ENCODE data around the gene B3GNT4.
A peak's percentile ranks its signal among the peaks of the same experiment; 100 is the strongest.
"Not testable (repeated sequence)": the region's sequence is repeated elsewhere in the genome, so short reads cannot be mapped to it uniquely, and the experiment has no call there.

B3GNT4 gene

DNA sequence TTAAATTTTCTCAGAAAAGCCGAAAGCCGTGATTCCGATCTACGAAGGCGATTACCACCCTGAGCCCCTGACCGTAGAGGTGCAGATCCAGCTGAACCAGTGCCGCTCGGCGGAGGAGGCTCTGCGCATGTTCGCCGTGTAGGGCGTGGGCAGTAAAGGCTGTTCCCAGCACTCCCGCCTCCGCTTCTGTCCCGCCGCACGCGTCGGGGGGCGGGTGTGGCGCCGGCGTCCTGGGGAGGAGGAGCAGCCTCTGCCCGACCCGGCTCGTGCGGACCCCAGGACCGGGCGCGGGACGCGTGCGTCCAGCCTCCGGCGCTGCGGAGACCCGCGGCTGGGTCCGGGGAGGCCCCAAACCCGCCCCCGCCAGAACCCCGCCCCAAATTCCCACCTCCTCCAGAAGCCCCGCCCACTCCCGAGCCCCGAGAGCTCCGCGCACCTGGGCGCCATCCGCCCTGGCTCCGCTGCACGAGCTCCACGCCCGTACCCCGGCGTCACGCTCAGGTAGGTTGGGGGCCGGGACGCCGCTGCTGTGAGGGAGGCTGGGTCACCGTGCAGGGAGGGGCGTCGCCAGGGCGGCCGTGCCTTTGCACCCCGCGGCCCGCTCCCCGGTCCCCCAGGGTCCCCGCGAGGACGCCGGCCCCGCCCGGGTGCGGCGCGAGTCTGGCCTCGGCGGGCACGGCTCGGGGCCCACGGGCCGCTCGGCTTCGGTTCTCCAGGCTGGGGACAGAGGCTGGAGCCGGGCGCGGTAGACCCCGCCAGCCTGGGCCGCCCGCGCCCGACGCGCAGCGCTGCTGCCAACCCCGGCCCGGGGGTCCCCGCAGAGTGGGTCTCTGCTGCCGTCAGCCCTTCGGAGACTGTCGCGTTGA is at the start of gene B3GNT4:
B3GNT4 (plus strand) TSS at position 409 of the 866 bp plus-strand sequence. CDS start 910 bp downstream, outside the sequence.
- peak; percentile 48 to 79 for DNase-seq

DNA sequence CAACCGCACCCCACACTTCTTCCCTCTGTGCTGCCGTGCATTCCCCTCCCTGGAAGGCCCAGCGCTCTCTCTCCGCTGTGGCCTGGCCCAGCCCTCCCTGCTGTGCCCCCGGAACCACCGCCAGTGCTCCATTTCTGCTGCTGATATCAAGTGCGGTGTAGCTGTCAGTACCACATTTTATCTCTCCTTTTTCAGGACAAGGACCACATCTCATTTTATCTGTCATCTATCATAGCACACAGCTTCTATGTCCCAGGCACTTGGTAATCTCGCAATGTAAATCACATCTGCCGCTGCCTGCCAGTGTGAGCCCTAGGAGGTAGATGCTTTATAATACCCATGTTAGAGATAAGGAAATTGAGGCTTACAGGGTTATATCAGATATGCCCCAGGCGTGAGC is 47.8 kb upstream of the B3GNT4 start:
- DNase-seq = no peak

DNA sequence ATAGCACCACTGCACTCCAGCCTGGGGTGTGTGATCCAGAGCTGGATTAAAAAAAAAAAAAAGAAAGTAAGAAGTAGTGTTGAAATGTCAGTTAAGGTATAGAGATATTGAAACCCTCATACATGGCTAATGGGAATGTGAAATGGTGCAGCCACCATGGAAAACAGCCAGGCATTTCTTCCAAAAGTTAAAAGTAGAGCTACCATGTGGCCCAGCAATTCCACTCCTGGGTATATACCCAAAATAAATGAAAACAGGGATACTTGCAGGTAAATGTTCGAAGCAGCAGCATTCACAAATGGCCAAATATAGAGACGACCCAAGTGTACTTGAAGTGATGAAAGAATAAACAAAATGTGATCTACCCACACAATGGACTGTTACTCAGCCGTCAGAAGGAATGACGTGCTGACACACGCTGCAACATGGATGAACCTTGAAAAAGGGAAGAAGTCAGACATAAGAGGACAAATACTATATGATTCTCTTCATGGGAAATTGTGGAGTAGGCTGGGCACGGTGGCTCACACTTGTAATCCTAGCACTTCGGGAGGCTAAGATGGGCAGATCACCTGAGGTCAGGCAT is 44.7 kb upstream of the B3GNT4 start:
- no peak for DNase-seq

DNA sequence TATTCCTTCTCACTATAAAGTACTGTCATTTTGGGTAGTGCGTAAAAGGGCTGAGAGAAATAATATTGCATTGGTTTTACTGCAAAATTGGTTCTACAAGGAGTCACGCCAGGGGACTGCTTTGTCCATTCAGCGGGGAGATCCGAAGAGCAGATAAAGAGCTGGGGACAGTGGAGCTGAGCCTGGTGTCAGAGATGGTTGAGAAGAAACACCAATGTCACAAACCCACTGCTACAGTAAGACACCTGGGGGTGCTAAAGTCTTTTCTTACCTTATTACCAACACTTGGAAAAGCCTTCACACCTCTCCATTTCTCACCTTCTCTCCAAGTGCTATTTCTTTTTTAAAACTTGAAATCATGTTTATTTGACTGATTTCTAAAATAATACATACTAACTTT is 43.6 kb upstream of the B3GNT4 start:
- no peak for DNase-seq

DNA sequence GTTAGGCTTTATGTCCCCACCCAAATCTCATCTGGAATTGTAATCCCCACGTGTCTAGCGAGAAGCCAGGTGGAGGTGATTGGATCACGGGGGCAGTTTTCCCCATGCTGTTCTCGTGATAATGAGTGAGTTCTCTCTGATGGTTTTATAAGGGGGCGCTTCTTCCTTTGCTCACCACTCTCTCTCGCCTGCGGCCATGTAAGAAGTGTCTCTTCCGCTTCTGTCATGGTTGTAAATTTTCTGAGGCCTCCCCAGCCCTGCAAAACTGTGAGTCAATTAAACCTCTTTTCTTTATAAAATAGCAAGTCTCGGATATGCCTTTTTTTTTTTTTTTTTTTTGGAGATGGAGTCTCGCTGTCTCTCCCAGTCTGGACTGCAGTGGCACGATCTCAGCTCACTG is 42.7 kb upstream of the B3GNT4 start:
- DNase-seq = no peak

DNA sequence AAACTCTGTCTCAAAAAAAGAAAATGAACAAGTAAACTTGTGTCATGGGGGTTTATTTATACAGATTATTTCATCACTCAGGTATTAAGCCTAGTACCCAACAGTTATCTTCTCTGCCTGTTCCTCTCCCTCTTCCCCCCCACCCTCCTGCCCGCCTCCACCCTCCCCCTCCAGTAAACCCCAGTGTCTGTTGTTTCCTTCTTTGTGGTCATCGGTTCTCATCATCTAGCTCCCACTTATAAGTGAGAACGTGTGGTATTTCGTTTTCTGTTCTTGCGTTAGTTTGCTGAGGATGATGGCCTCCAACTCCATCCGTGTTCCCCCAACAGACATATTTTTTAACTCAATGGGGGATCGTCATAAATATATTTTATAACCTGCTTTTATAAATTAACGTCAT is 41.8 kb upstream of the B3GNT4 start:
- DNase-seq = peak; percentile 16 to 53

DNA sequence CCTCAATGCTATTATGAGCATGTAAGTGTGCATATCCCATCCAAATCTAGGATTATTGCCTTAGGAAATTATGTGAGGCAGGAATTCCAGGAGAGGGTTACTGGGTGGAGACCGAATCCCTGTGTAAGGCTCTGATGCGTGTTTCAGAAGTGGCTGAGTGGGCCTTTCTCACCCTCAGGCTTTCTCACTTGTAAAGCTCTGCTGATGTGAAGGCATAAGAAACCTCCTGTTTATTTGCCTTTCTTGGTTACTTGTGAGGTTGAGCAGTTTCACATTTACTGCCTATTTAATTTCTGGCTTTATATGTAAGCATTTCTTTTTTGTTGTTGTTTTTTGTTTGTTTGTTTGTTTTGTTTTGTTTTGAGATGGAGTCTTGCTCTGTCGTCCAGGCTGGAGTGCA is 40.5 kb upstream of the B3GNT4 start:
- no peak for DNase-seq

DNA sequence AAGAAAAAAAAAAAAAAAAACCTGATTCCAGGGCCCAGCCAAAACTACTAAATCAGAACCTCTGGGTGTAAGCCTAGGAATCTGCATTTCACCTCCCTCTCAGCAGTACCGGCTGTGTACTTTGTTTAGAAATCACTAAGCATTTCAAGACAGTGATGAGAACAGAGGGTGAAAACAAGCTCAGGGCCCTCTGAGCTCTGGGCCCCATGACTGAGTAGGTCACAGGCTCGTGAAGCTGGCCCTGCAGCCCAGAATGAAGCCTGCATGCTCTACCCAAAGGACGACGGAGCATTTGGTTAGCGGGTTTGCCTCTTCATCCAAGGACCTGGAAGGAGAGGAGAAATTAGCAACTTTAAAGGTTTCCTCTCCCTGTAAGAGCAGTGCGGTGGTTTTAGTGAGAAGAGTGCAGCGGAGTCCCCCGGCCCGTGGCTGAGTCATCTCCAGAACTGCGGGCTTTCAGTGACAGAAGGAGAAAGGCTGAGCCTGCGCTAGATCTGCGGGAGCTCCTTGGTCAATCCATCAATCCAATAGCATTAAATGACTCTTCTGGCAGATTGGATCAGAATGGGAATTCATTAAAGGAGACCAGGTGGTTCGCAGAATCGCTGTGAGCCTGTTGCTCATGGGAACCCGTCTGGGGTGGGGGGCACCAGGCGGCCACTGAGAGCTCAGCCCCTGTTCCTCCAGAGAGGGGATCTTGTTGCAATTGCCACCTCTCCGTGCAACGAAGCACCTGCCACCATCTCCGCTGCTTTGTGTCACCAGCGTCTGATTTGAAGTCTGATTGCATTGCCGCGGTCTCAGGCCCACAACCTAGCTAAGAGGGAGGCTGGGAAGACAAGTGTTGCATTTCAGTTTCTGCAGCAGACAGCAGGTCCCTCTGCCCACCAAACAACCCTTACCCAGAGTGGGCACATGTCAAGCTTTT is 36.8 kb upstream of the B3GNT4 start:
- peak in 1 of 2 donors; percentile 30 for DNase-seq

DNA sequence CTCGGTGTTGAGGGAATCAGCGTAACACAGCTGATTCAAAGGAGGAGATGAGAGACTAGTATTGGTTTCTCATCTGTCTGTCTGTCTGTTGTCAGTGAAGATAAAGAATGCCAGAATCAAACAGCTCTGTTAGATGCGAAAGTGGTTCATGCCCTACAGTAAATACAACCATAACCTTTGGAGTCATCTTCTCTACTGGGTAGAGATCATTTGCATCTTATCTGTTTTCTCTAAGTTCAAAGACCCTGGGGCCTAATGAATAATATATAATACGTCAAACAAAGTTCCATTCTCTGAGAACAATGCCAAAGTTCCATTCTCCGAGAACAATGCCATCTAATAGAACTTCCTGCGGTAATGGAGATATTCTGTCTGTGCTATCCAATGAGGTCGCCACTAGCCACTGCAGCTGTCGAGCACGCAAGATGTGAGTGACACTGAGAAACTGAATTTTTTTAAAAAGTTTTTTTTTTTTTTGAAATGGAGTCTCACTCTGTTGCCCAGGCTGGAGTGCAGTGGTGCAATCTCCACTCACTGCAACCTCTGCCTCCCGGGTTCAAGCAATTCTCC is 36.1 kb upstream of the B3GNT4 start:
- DNase-seq = no peak

DNA sequence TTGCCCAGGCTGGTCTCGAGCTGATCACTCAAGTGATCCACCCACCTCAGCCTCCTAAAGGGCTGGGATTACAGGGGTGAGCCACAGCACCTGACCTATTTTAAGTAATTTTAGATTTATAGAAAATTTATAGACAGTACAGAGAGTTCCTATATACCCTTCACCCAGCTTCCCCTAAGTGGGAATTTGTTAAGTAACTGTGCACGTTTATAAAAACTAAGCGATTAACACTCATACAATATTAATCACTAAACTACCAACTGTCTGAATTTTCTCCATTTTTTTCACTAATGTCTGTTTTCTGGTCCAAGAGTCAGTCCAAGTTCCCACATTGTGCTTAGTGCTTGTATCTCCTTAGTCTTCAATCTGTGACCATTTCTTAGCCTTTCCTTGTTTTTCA is 35.0 kb upstream of the B3GNT4 start:
- DNase-seq = no peak

DNA sequence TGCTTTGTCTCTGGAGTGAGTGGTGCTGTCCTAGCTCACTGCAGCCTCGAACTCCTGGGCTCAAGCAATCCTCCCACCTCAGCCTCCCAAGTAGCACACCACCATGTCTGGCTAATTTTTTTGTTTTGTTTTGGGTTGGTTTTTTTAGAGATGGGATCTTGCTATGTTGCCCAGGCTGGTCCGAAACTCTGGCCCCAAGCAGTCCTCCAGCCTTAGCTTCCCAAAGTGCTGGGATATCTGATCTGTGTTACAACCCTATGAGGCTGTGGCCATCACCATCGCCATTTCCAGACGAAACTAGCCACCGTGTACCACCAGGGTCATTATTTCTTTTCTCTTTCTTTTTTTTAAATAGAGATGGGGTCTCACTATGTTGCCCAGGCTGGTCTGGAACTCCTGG is 32.1 kb upstream of the B3GNT4 start:
- no peak for DNase-seq

DNA sequence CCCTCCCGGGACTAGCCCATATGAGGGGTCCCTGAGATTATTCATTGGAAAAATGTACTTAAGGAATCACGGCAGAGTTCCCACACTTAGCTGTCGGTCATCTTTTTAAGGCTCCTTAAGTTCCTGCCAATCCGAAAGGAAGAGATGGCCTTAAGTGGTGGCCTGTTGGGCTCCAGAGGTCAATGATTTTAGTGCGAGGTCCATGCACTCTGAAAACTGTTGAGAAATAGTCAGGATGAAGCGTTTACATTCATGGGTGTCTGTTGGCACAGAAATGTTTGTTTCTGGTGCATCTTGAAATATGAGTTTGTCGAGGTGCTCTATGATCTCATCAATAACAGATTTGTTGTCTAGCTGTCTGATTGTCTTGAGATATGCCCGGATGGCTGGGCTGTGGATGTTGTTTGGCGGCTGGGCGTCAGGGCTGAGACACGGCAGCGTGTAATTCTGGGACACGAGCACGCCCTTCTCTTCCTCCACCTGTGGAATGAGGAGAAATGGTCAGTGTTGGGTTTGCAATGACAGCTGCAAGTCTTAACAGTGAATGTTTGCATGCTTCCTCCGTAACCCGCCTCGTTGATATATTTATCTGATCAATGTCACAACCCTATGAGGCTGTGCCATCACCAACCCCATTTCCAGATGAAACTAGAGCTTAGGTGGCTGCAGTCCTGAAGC is 31.1 kb upstream of the B3GNT4 start:
- DNase-seq = no peak

DNA sequence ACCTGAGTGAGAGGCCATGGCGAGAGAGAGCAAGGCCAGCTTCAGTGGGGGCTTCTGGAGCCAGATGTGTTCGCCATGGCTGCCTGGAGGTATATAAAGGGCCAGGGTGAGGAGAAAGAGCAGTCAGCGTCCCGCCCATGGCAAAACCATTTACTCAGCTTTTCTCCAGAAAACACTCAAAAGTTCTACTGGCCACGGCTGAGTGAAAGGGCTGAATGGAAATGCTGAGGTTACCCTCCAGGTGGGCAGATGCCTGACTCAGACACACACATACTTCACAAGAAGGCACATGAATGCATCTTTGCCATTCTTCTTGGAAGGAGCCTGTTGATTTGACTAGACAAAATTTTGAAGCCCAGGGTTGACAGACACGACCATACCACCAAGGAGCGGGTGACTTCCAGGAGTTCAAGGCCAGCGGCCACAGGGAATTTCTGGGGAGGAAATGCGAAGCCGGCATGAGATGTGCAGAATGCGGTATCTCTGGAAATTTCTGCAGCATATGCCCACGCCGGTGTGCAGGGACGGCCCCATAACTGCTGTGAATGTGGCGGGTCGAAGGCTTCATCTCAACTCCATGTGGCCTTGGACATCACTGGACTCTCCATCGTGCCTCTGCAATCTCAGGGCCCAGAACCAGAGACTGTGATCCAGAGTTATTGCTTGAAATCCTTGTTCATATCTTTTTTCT is 29.2 kb upstream of the B3GNT4 start, which contains the start of gene IL31:
IL31 (minus strand) TSS at position 67 of the 691 bp plus-strand sequence; CDS start at position 18, 49 bp downstream.
- DNase-seq = no peak

DNA sequence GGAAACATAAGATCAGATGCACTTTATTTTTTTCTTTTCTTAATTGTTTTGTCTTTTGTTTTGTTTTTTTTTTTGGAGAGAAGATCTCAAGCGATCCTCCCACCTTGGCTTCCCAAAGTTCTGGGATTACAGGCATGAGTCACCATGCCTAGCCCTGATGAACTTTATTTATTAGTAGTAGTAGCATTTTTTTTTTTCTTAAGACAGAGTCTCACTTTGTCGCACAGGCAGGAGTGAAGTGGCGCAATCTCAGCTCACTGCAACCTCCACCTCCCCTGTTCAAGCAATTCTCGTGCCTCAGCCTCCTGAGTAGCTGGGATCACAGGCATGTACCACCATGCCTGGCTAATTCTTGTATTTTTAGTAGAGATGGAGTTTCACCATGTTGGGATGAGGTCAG is 27.0 kb upstream of the B3GNT4 start:
- DNase-seq = not testable (repeated sequence)

DNA sequence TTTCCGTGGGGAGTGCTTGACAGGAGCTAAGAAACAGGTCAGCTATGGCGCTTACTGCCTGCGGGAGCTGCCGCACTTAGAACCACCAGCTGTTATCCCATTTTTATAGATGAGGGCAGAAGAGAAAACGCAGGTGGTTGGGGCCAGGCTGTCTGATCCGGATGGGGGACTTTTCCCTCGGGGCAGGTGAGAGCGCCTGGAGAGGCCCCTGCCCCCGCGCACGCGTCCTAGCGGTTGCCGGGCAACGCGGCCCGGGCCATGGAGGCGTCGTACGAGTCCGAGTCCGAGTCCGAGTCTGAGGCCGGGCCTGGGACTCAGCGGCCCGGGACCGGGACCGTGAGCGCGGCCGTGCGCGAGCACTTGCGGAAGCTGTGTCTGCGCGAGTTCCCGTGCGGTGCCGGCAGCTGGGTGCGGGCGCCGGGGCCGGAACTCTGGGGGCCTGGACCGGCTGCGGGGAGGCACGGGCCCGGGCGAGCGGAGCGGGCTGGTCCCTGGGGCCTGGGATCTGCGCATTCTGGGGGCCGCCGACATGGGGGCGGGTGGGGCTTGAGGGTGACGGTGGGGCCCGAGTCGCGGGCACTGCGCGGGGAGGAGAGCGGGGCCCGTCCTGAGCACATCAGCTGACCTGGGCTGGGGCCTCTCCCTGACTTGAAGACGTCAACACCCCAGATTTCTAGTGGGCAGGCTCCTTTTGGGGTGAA is 20.5 kb upstream of the B3GNT4 start, which contains the start of gene LRRC43:
LRRC43 (plus strand) TSS at position 237 of the 701 bp plus-strand sequence; CDS start at position 259, 22 bp downstream.
- DNase-seq = peak in 1 of 2 donors; percentile 22

DNA sequence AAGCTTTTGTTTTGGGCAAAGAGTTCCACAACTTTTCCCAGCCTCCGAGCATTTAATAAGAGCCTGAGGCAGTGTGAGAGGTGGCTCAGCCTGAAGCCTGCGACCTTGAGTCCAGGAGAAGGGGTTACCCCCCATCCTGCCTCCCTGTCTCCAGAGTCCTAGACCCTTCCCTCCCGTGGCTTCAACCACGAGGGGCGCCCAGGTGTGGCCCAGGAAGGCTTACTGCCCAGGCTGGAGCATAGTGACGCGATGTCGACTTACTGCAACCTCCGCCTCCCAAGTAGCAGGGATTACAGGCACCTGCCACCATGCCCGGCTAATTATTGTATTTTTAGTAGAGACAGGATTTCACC is 19.9 kb upstream of the B3GNT4 start:
- no peak for DNase-seq

DNA sequence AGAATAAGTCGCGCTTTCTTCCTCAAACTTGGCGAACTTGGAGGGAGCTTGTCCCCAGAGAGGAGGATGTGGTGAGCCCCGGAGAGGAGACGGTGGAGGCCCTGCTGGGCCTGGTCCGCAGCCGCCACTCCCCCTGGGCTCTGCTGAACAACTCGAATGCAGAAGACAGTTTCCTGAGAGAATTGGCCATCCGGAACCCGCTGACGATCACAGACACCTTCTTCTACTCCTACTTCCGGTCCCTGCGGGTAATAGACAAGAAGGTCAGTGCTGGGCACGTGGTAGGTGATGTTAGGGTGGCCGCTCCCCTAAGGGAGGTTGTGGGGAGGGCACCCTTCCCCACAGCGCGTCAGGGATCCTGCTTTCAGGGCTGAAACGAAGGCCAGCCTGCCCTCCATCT is 19.0 kb upstream of the B3GNT4 start:
- peak in 1 of 2 donors; percentile 18 for DNase-seq

DNA sequence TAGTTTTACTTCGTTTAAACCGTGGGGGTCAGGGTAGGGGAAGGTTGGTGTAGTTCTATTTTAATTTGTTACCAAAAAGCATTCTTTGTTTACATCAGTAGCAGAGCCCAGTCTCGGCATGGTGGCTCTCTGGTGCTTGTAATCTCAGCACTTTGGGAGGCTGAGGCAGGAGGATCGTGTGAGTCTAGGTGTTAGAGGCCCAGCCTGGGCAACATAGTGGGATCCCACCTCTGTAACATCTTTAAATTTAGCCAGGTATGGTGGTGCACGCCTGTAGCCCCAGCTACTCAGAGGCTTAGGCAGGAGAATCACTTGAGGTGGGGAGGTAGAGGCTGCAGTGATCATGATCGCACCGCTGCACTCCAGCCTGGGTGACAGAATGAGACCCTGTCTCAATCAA is 18.4 kb upstream of the B3GNT4 start:
- DNase-seq = no peak

DNA sequence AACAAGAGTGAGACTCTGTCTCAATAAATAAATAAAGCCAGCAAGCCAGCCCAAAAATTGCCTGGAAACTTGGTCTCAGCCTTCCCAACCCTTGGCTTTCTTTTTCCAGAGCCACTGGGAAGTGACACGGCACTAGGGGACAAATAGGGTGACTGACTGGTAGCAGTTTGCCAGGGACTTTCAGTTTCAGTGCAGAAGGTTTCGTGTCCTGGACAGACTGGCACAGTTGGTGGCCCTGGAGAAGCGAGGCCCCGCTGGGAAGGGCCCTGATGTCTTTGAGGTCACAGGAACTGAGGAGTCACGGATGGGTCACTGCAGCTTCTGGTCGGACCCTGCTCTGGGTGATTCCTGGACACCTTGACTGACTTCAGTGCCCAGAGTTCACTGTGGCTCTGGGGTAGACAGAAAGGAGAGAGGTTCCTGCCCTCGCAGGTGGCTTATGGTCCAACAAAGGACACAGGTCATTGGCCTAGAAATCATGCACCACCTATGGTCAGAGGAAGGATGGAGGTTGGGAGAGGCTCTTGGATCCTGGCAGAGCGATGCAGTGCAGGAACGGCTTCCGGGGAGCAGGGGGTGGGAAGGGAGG is 17.9 kb upstream of the B3GNT4 start:
- DNase-seq = no peak

DNA sequence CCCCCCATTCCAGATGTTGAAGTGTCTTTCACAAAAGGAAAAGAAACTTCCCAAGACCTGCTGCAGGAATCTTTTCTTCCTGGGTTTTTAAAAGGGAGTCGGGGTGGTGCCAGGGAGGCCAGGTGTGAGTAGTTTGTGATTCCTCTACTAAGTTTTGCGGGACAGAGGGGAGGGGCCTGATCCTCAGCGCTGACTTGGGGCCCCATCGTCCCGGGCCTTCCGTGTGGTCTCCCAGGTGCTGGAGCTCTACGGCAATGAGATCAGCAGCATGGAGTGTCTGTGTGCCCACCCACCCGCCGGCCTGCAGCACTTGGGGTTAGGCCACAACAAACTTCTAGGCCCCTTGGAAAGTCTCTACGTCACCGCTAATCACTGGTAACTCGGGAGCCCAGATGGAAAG is 16.0 kb upstream of the B3GNT4 start:
- DNase-seq = no peak

Data from CD4-positive, alpha-beta T cell treated with Interferon alpha-2 for 1 hour (primary cell).